MCF 10A (cell line): ENCODE measurements around the gene DPP9. TPM values are rescaled to one million over a fixed set of nuclear protein-coding genes. Genes with fewer than 3 reads are reported as not detected.

ENCODE experiments used
- Bru-seq: library from RNA; stranded (reverse); fragments of 400-500 nt; gene quantifications from one replicate; lab custom pipeline; 2021; lab: Mats Ljungman, UMichigan
- BruChase-seq, 2 experiments: library from RNA; stranded (reverse); fragments of 400-500 nt; gene quantifications; one replicate each; lab custom pipeline; 2021; lab: Mats Ljungman, UMichigan
- BruUV-seq: library from RNA; stranded (reverse); fragments of 400-500 nt; replicated peaks from 2 replicates; lab custom pipeline; 2021; lab: Mats Ljungman, UMichigan
- CTCF ChIA-PET: fragments of 300-600 bp; sonication (Branson Sonifier 250); formaldehyde crosslinking; extraction: SDS; loops from one replicate; lab custom pipeline; 2021; ENCODE audit warnings: antibody characterized with exemption, inconsistent platforms; lab: Yijun Ruan, JAX
- POLR2A ChIA-PET: fragments of 300-600, 350-650 bp; sonication (Branson Sonifier 250); formaldehyde crosslinking; extraction: SDS; loops from one replicate; lab custom pipeline; 2020; ENCODE audit warnings: antibody characterized with exemption, inconsistent platforms; lab: Yijun Ruan, JAX
- DNase-seq: peaks from one replicate; pipeline ENCODE4 v3.0.0-alpha.2; 2018; ENCODE audit not compliant: unreplicated experiment
- H3K27ac Mint-ChIP-seq: one replicate; pipeline ENCODE4 v1.8.0; 2022; ENCODE audit warnings: mild to moderate bottlenecking, low read depth, mixed read lengths; ENCODE audit not compliant: unreplicated experiment
- H3K27me3 Mint-ChIP-seq: one replicate; pipeline ENCODE4 v1.8.0; 2022; ENCODE audit warnings: mixed read lengths; ENCODE audit not compliant: insufficient read depth, unreplicated experiment
- H3K36me3 Mint-ChIP-seq: one replicate; pipeline ENCODE4 v1.8.0; 2022; ENCODE audit warnings: mild to moderate bottlenecking, moderate library complexity, mixed read lengths; ENCODE audit not compliant: insufficient read depth, unreplicated experiment
- H3K4me1 Mint-ChIP-seq: one replicate; pipeline ENCODE4 v1.8.0; 2022; ENCODE audit warnings: mixed read lengths; ENCODE audit not compliant: insufficient read depth, unreplicated experiment
- H3K4me3 Mint-ChIP-seq: one replicate; pipeline ENCODE4 v1.8.0; 2022; ENCODE audit warnings: mild to moderate bottlenecking, moderate library complexity, mixed read lengths; ENCODE audit not compliant: unreplicated experiment
- H3K9me3 Mint-ChIP-seq: one replicate; pipeline ENCODE4 v1.8.0; 2022; ENCODE audit warnings: mixed read lengths; ENCODE audit not compliant: unreplicated experiment
- intact Hi-C: fragments of 100-400 bp; cut with micrococcal nuclease; formaldehyde crosslinking; loops from 2 replicates; pipeline ENCODE4 v1.14.1; 2022
- long read RNA-seq: library from polyadenylated mRNA; stranded (forward); transcript quantifications from one replicate; pipeline ENCODE4 v2.0.0, GENCODE V29; 2022
- total RNA-seq: library from RNA; stranded (reverse); gene quantifications from 2 replicates; pipeline ENCODE4 v1.2.3, GENCODE V29; 2022
- TF ChIP-seq, protein P1 (sequence below): fragments of 200-600 bp; IDR thresholded peaks from one replicate; pipeline ENCODE4 v1.8.0; 2022; ENCODE audit warnings: antibody characterized with exemption, mild to moderate bottlenecking; ENCODE audit not compliant: unreplicated experiment

The DPP9 gene
- total RNA-seq (90.6 and 100 TPM in 2 replicates), Bru-seq, nascent RNA (percentile 69 among the genes with signal in this experiment), BruChase-seq, experiment 1, labeled RNA remaining after a 6-hour chase (percentile 87 among the genes with signal in this experiment), BruChase-seq, experiment 2, labeled RNA remaining after a 2-hour chase (percentile 74 among the genes with signal in this experiment)
- long read RNA-seq, full-length matches to known transcripts: 67 of 246 reads
- long read RNA-seq, partial matches to known transcripts: 115 of 246 reads
- long read RNA-seq, other reads (novel, unspliced or antisense): 64 of 246 reads

DNA sequence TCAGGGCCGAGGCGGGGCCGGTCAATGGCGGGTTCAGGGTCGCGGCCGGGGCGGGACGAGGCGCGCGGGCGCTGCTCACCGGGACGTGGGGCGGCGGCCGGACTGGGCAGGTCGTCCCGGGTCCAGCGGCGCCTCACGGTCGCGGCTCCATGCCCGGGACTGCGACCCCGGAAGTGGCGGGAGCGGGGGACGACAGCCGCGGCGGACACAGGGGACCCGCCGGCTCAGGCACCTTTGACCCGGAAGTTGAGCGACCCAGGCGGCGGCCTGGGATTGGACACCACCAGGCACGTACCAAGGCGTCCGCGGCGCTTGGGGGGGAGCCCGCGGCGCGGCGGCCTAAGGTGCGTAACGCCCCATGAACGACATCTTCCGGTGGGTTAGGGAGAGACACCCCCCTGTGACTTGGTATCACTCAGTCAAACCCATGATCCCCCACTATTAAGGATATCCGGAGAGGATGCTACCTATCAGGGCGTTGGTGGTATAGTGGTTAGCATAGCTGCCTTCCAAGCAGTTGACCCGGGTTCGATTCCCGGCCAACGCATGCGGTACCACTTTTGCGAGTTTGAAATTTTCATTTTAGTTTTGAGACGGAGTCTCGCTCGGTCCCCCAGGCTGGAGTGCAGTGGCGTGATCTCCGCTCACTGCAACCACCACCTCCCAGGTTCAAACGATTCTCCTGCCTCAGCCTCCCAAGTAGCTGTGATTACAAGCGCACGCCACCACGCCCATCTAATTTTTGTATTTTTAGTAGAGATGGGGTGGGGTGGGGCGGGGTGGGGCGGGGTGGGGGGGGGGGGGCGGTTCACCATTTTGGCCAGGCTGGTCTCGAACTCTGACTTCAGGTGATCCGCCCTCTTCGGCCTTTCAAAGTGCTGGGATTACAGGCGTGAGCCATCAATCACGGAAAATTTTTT lies at the start of gene DPP9:
DPP9 (minus strand) TSS at position 248 of the 920 bp plus-strand sequence. CDS start 3,936 bp downstream, outside the sequence.
- Mint-ChIP-seq H3K4me1 (peaks cover 20% of the 10 kb centered on the region), H3K27me3 (no peaks in the 10 kb centered on the region), H3K9me3 (no peaks in the 10 kb centered on the region), H3K27ac (peak within 1 kb of the TSS; percentile 73), H3K4me3 (peak within 1 kb of the TSS; percentile 93), H3K36me3 (peaks cover 31% of the 10 kb centered on the region)
- ChIA-PET CTCF (interaction anchor here (0.6 to 2.9 kb wide), 5 partner anchors 67 to 147 kb away, joined by 3 to 17 read pairs (median 4); partner anchors contain the start of gene FEM1A), POLR2A (interaction anchor here (0.7 to 4.0 kb wide), 18 partner anchors 11 to 898 kb away, joined by 3 to 56 read pairs (median 5); partner anchors contain the start of genes FEM1A, MYDGF, PLIN3 and SAFB2)
- peak; percentile 99 for DNase-seq
- intact Hi-C loops: loop anchor here (1.0 to 10.0 kb wide), 4 partner anchors 11 to 191 kb away; partner anchors contain the start of gene FEM1A
- no TSS peak for BruUV-seq
- TF ChIP-seq, protein P1, sequence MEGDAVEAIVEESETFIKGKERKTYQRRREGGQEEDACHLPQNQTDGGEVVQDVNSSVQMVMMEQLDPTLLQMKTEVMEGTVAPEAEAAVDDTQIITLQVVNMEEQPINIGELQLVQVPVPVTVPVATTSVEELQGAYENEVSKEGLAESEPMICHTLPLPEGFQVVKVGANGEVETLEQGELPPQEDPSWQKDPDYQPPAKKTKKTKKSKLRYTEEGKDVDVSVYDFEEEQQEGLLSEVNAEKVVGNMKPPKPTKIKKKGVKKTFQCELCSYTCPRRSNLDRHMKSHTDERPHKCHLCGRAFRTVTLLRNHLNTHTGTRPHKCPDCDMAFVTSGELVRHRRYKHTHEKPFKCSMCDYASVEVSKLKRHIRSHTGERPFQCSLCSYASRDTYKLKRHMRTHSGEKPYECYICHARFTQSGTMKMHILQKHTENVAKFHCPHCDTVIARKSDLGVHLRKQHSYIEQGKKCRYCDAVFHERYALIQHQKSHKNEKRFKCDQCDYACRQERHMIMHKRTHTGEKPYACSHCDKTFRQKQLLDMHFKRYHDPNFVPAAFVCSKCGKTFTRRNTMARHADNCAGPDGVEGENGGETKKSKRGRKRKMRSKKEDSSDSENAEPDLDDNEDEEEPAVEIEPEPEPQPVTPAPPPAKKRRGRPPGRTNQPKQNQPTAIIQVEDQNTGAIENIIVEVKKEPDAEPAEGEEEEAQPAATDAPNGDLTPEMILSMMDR: no peak

DNA sequence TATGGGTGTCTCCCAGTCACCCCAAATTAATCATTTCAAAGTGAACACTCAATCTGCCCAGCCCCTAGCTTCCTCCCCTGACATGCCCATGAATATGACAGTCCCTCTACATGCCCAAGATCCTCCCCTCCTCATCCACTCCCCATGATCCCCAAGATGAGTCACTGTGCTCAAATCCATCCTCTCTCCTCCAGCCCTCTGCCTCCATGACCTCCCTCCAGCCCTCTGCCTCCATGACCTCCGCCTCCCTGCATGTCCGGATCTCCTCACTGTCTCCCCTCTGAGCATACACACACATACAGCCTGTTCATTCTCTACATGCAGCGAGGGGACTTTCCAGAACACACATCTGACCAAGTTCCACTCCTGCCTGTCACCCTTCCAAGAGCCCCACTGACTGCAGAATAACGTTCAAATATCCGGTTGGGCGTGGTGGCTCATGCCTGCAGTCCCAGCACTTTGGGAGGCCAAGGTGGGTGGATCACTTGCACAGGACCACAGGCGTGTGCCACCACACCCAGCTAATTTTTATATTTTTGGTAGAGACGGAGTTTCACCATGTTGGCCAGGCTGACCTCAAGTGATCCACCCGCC lies 49.5 kb upstream of the DPP9 start:
- Mint-ChIP-seq H3K36me3 (no peaks in the 10 kb centered on the region), H3K4me1 (peaks cover 12% of the 10 kb centered on the region), H3K27ac (no peak overlapping the region), H3K27me3 (peaks cover 6% of the 10 kb centered on the region), H3K4me3 (no peak overlapping the region), H3K9me3 (peaks cover 4% of the 10 kb centered on the region)
- intact Hi-C loops: no loop called here
- DNase-seq: no peak
- ChIA-PET POLR2A (no interaction called here), CTCF (interaction anchor here (0.6 to 1.5 kb wide), 4 partner anchors 18 to 237 kb away, joined by 3 to 5 read pairs (median 3); no protein-coding TSS in a partner anchor)
- no TSS peak for BruUV-seq
- TF ChIP-seq, protein P1: no peak

GRCh38 chr19:4772566-4772965 lies 48.9 kb upstream of the DPP9 start:
- Mint-ChIP-seq H3K27me3 (peaks cover under 1% of the 10 kb centered on the region), H3K36me3 (no peaks in the 10 kb centered on the region), H3K9me3 (no peaks in the 10 kb centered on the region), H3K4me3 (no peak overlapping the region), H3K27ac (no peak overlapping the region), H3K4me1 (peaks cover 12% of the 10 kb centered on the region)
- TF ChIP-seq, protein P1: no peak
- intact Hi-C loops: no loop called here
- ChIA-PET CTCF (interaction anchor here (0.7 kb wide), 1 partner anchor 136 kb away, joined by 3 read pairs; no protein-coding TSS in a partner anchor), POLR2A (no interaction called here)
- DNase-seq: no peak
- BruUV-seq: no TSS peak
